HEK293 (cell line): ENCODE measurements around the gene MAML1.

Source experiments
- CTCF ChIA-PET: fragments of 350-600 bp; formaldehyde crosslinking; extraction: SDS; loops from one replicate; lab custom pipeline; 2021; ENCODE audit warnings: antibody characterized with exemption; lab: Yijun Ruan, JAX
- POLR2A ChIA-PET: fragments of 300-600 bp; formaldehyde crosslinking; extraction: SDS; loops from one replicate; lab custom pipeline; 2020; ENCODE audit warnings: antibody characterized with exemption, inconsistent platforms; lab: Yijun Ruan, JAX
- H3K27ac ChIP-seq: fragments of 200-500 bp; sonication (Bioruptor generic); 2 replicates; pipeline ENCODE4 v1.5.1; 2014; ENCODE audit warnings: low read depth, low read length, control low read depth, inconsistent platforms; ENCODE audit errors: extremely low read depth
- H3K36me3 ChIP-seq, 2 experiments: fragments of 200-500 bp in 1 of 2; sonication (Bioruptor generic) in 1 of 2; 1 replicate in 1 of 2; 2 replicates in 1 of 2; pipeline ENCODE4 v1.5.1; 2014 to 2017; ENCODE audit warnings: inconsistent platforms in 2 of 2, low read length in 2 of 2; ENCODE audit not compliant: control insufficient read depth in 2 of 2, insufficient read depth in 1 of 2
- H3K4me1 ChIP-seq: fragments of 200-500 bp; sonication (Bioruptor generic); 2 replicates; pipeline ENCODE4 v1.5.1; 2014; ENCODE audit warnings: mild to moderate bottlenecking, low read length, inconsistent platforms; ENCODE audit not compliant: control insufficient read depth, insufficient read depth
- H3K4me3 ChIP-seq: 2 replicates; pipeline ENCODE4 v1.5.1; 2011; ENCODE audit warnings: low read depth, mild to moderate bottlenecking, control low read depth, low read length, moderate library complexity
- H3K9me3 ChIP-seq: fragments of 200-500 bp; sonication (Bioruptor generic); 2 replicates; pipeline ENCODE4 v1.5.1; 2014; ENCODE audit warnings: low read depth, low read length, inconsistent platforms; ENCODE audit not compliant: control insufficient read depth, insufficient read depth
- BCL11A ChIP-seq: fragments of 450-650 bp; formaldehyde crosslinking; IDR thresholded peaks from 2 replicates; pipeline ENCODE4 v1.5.1; 2016; ENCODE audit warnings: low read depth, missing biosample characterization, missing genetic modification characterization
- FEZF1 ChIP-seq: fragments of 450-650 bp; formaldehyde crosslinking; IDR thresholded peaks from 2 replicates; pipeline ENCODE4 v1.5.1; 2016; ENCODE audit warnings: missing biosample characterization, missing genetic modification characterization
- GLI4 ChIP-seq: fragments of 450-650 bp; formaldehyde crosslinking; IDR thresholded peaks from 2 replicates; pipeline ENCODE4 v1.5.1; 2016; ENCODE audit warnings: missing biosample characterization, missing genetic modification characterization
- GLIS2 ChIP-seq: fragments of 450-650 bp; formaldehyde crosslinking; IDR thresholded peaks from 2 replicates; pipeline ENCODE4 v1.5.1; 2016; ENCODE audit warnings: missing biosample characterization, missing genetic modification characterization
- MEIS1 ChIP-seq: sonication (generic); formaldehyde crosslinking; IDR thresholded peaks from 2 replicates; pipeline ENCODE4 v1.8.1; 2022; ENCODE audit warnings: missing genetic modification reagents, mild to moderate bottlenecking, borderline replicate concordance
- MYNN ChIP-seq: fragments of 450-650 bp; formaldehyde crosslinking; IDR thresholded peaks from 2 replicates; pipeline ENCODE4 v1.5.1; 2016; ENCODE audit warnings: missing biosample characterization, missing genetic modification characterization, borderline replicate concordance
- PRDM1 ChIP-seq: fragments of 450-650 bp; formaldehyde crosslinking; IDR thresholded peaks from 2 replicates; pipeline ENCODE4; 2016; ENCODE audit warnings: missing biosample characterization, missing genetic modification characterization
- PRDM4 ChIP-seq: fragments of 450-650 bp; formaldehyde crosslinking; IDR thresholded peaks from 2 replicates; pipeline ENCODE4 v1.5.1; 2017; ENCODE audit warnings: missing biosample characterization, missing genetic modification characterization
- SP2 ChIP-seq: fragments of 450-650 bp; formaldehyde crosslinking; IDR thresholded peaks from 2 replicates; pipeline ENCODE4 v1.5.1; 2016; ENCODE audit warnings: missing biosample characterization, missing genetic modification characterization
- SP7 ChIP-seq: fragments of 450-650 bp; formaldehyde crosslinking; IDR thresholded peaks from 2 replicates; pipeline ENCODE4 v1.5.1; 2016; ENCODE audit warnings: missing biosample characterization, missing genetic modification characterization
- TSHZ1 ChIP-seq: fragments of 450-650 bp; formaldehyde crosslinking; IDR thresholded peaks from 2 replicates; pipeline ENCODE4 v1.5.1; 2016; ENCODE audit warnings: missing biosample characterization, missing genetic modification characterization, borderline replicate concordance
- ZBTB11 ChIP-seq: fragments of 450-650 bp; formaldehyde crosslinking; conservative IDR thresholded peaks from 2 replicates; pipeline ENCODE4 v1.5.1; 2016; ENCODE audit warnings: low read depth, missing biosample characterization, missing genetic modification characterization
- ZBTB17 ChIP-seq: fragments of 450-650 bp; formaldehyde crosslinking; IDR thresholded peaks from 2 replicates; pipeline ENCODE4 v1.5.1; 2016; ENCODE audit warnings: missing biosample characterization, missing genetic modification characterization
- ZBTB21 ChIP-seq: fragments of 450-650 bp; formaldehyde crosslinking; IDR thresholded peaks from 2 replicates; pipeline ENCODE4 v1.5.1; 2017; ENCODE audit warnings: missing biosample characterization, missing genetic modification characterization
- ZBTB44 ChIP-seq: fragments of 450-650 bp; IDR thresholded peaks from 2 replicates; pipeline ENCODE4 v1.5.1; 2018; ENCODE audit warnings: missing biosample characterization, mild to moderate bottlenecking, missing genetic modification characterization
- ZFP69B ChIP-seq: fragments of 450-650 bp; formaldehyde crosslinking; IDR thresholded peaks from 2 replicates; pipeline ENCODE4 v1.5.1; 2016; ENCODE audit warnings: missing biosample characterization, missing genetic modification characterization
- ZIC2 ChIP-seq: fragments of 450-650 bp; formaldehyde crosslinking; IDR thresholded peaks from 2 replicates; pipeline ENCODE4 v1.5.1; 2016; ENCODE audit warnings: missing biosample characterization, missing genetic modification characterization
- ZNF133 ChIP-seq: fragments of 450-650 bp; formaldehyde crosslinking; IDR thresholded peaks from 2 replicates; pipeline ENCODE4 v1.5.1; 2016; ENCODE audit warnings: missing biosample characterization, missing genetic modification characterization
- ZNF18 ChIP-seq: fragments of 450-650 bp; formaldehyde crosslinking; IDR thresholded peaks from 2 replicates; pipeline ENCODE4 v1.5.1; 2016; ENCODE audit warnings: missing biosample characterization, missing genetic modification characterization
- ZNF248 ChIP-seq: fragments of 450-650 bp; formaldehyde crosslinking; IDR thresholded peaks from 2 replicates; pipeline ENCODE4 v1.5.1; 2017; ENCODE audit warnings: missing biosample characterization, missing genetic modification characterization
- ZNF302 ChIP-seq: fragments of 450-650 bp; formaldehyde crosslinking; IDR thresholded peaks from 2 replicates; pipeline ENCODE4 v1.5.1; 2016; ENCODE audit warnings: missing biosample characterization, missing genetic modification characterization, low read depth
- ZNF473 ChIP-seq: fragments of 450-650 bp; formaldehyde crosslinking; IDR thresholded peaks from 2 replicates; pipeline ENCODE4 v1.5.1; 2017; ENCODE audit warnings: missing biosample characterization, missing genetic modification characterization
- ZNF548 ChIP-seq: fragments of 450-650 bp; formaldehyde crosslinking; IDR thresholded peaks from 2 replicates; pipeline ENCODE4 v1.5.1; 2016; ENCODE audit warnings: missing biosample characterization, missing genetic modification characterization
- ZNF600 ChIP-seq: fragments of 450-650 bp; formaldehyde crosslinking; IDR thresholded peaks from 2 replicates; pipeline ENCODE4 v1.5.1; 2016; ENCODE audit warnings: missing biosample characterization, missing genetic modification characterization
- ZNF610 ChIP-seq: fragments of 450-650 bp; formaldehyde crosslinking; IDR thresholded peaks from 2 replicates; pipeline ENCODE4 v1.5.1; 2016; ENCODE audit warnings: missing biosample characterization, missing genetic modification characterization, borderline replicate concordance
- ZSCAN23 ChIP-seq: fragments of 450-650 bp; formaldehyde crosslinking; IDR thresholded peaks from 2 replicates; pipeline ENCODE4 v1.5.1; 2016; ENCODE audit warnings: missing biosample characterization, missing genetic modification characterization
- ZSCAN30 ChIP-seq: fragments of 450-650 bp; IDR thresholded peaks from 2 replicates; pipeline ENCODE4 v1.5.1; 2018; ENCODE audit warnings: missing biosample characterization, mild to moderate bottlenecking, missing genetic modification characterization, moderate library complexity

The MAML1 gene

GRCh38 chr5:179730852-179731251, 1.8 kb upstream of the MAML1 start:
- Histone ChIP-seq H3K4me3 (no peak overlapping the region), H3K27ac (no peak overlapping the region), H3K9me3 (no peaks in the 10 kb centered on the region), H3K36me3 (peaks cover 42 to 55% of the 10 kb centered on the region in 2 experiments), H3K4me1 (peaks cover 2% of the 10 kb centered on the region; the same call in 1 of the 2 replicates)
- CTCF ChIA-PET = interaction anchor here (0.6 to 1.2 kb wide), 3 partner anchors 22 to 37 kb away, joined by 3 to 4 read pairs (median 3); no protein-coding TSS in a partner anchor
- POLR2A ChIA-PET = interaction anchor here (1.2 to 1.4 kb wide), 2 partner anchors 27 to 107 kb away, joined by 3 read pairs; partner anchors contain the start of gene HNRNPH1
- TF ChIP-seq ZSCAN23 (tag by site-specific recombination) (0 out of 2 replicates have a peak, but pooled peaks have one; percentile 15), GLI4 (tag by site-specific recombination) (no peak), FEZF1 (tag by site-specific recombination) (peak; percentile 72), ZBTB11 (no peak), ZBTB21 (tag by site-specific recombination) (no peak), PRDM4 (tag by site-specific recombination) (0 out of 2 replicates have a peak, but pooled peaks have one; percentile 12), ZNF548 (tag by site-specific recombination) (no peak), ZIC2 (tag by site-specific recombination) (no peak), MEIS1 (CRISPR knock-in tag) (no peak), SP2 (tag by site-specific recombination) (no peak), GLIS2 (tag by site-specific recombination) (no peak), ZNF302 (tag by site-specific recombination) (no peak), ZSCAN30 (tag by site-specific recombination) (no peak), ZFP69B (tag by site-specific recombination) (no peak), ZNF473 (tag by site-specific recombination) (no peak), BCL11A (tag by site-specific recombination) (0 out of 2 replicates have a peak, but pooled peaks have one; percentile 12), ZNF133 (tag by site-specific recombination) (peak; percentile 69), ZBTB17 (tag by site-specific recombination) (no peak), TSHZ1 (tag by site-specific recombination) (no peak), ZNF610 (tag by site-specific recombination) (no peak), ZNF600 (tag by site-specific recombination) (0 out of 2 replicates have a peak, but pooled peaks have one; percentile 44), SP7 (tag by site-specific recombination) (peak; percentile 59; the same call in 1 of the 2 replicates), MYNN (tag by site-specific recombination) (0 out of 2 replicates have a peak, but pooled peaks have one; percentile 37), ZBTB44 (peak; percentile 47; the same call in 1 of the 2 replicates), PRDM1 (peak; percentile 72), ZNF18 (tag by site-specific recombination) (no peak), ZNF248 (tag by site-specific recombination) (no peak)
